Neural cell (in vitro differentiated cells): ENCODE measurements around the gene ELK4. TPM values are rescaled to one million over a fixed set of nuclear protein-coding genes. Genes with fewer than 3 reads are reported as not detected.

Source experiments
- H2AFZ ChIP-seq: fragments of 200-600, 300-800 bp; sonication (generic), shearing (Covaris generic); 2 replicates; pipeline ENCODE4 v1.6.0; 2014; ENCODE audit warnings: low read depth, mild to moderate bottlenecking, antibody characterized with exemption, low read length, moderate library complexity
- H3F3A ChIP-seq: fragments of 200-600 bp; shearing (Covaris generic); 2 replicates; pipeline ENCODE4 v1.6.1; 2016; ENCODE audit warnings: mild to moderate bottlenecking, moderate library complexity, mixed read lengths, antibody characterized with exemption, low read length; ENCODE audit not compliant: insufficient read depth, poor library complexity, severe bottlenecking
- H3K27ac ChIP-seq: fragments of 200-600, 300-800 bp; sonication (generic), shearing (Covaris generic); 2 replicates; pipeline ENCODE4 v1.5.1; 2014; ENCODE audit warnings: mild to moderate bottlenecking, low read length, moderate library complexity
- H3K27me3 ChIP-seq: fragments of 300-800, 200-600 bp; sonication (generic), shearing (Covaris generic); 2 replicates; pipeline ENCODE4 v1.6.0; 2014; ENCODE audit warnings: mild to moderate bottlenecking, low read depth, low read length, moderate library complexity; ENCODE audit not compliant: insufficient read depth
- H3K36me3 ChIP-seq: fragments of 300-800, 200-600 bp; sonication (generic), shearing (Covaris generic); 2 replicates; pipeline ENCODE4 v1.5.1; 2014; ENCODE audit warnings: mild to moderate bottlenecking, antibody characterized with exemption, low read length, moderate library complexity; ENCODE audit not compliant: insufficient read depth
- H3K4me2 ChIP-seq: fragments of 300-800, 200-600 bp; sonication (generic), shearing (Covaris generic); 2 replicates; pipeline ENCODE4 v1.6.0; 2014; ENCODE audit warnings: mild to moderate bottlenecking, low read length
- H3K4me3 ChIP-seq: fragments of 300-800, 200-600 bp; sonication (generic), shearing (Covaris generic); 2 replicates; pipeline ENCODE4 v1.5.1; 2014; ENCODE audit warnings: mild to moderate bottlenecking, low read length, moderate library complexity
- H3K79me2 ChIP-seq: fragments of 200-600 bp; shearing (Covaris generic); replicated peaks from 2 replicates; pipeline ENCODE4 v1.6.0; 2014; ENCODE audit warnings: mild to moderate bottlenecking, low read length, moderate library complexity; ENCODE audit not compliant: insufficient read depth
- H3K9ac ChIP-seq: fragments of 300-800, 200-600 bp; sonication (generic), shearing (Covaris generic); 2 replicates; pipeline ENCODE4 v1.6.1; 2016; ENCODE audit warnings: mild to moderate bottlenecking, low read length, mixed read lengths
- H3K9me2 ChIP-seq: fragments of 200-600 bp; shearing (Covaris generic); 2 replicates; pipeline ENCODE4 v1.6.1; 2016; ENCODE audit warnings: mild to moderate bottlenecking, low read length, mixed read lengths; ENCODE audit not compliant: insufficient read depth
- H3K9me3 ChIP-seq: fragments of 200-600, 300-800 bp; sonication (generic), shearing (Covaris generic); 2 replicates; pipeline ENCODE4 v1.6.1; 2016; ENCODE audit warnings: mild to moderate bottlenecking, mixed run types, low read length, moderate library complexity, mixed read lengths
- H4K20me1 ChIP-seq: fragments of 200-600 bp; shearing (Covaris generic); 2 replicates; pipeline ENCODE4 v1.6.1; 2016; ENCODE audit warnings: mild to moderate bottlenecking, mixed run types; ENCODE audit not compliant: insufficient read depth
- CTCF ChIP-seq: fragments of 450-650 bp; IDR thresholded peaks from 2 replicates; pipeline ENCODE4 v1.5.1; 2014; ENCODE audit warnings: antibody characterized with exemption, mild to moderate bottlenecking, moderate library complexity; ENCODE audit not compliant: poor library complexity, severe bottlenecking
- EP300 ChIP-seq: fragments of 450-650 bp; conservative IDR thresholded peaks from 2 replicates; pipeline ENCODE4 v1.6.1; 2014; ENCODE audit warnings: antibody characterized with exemption, mild to moderate bottlenecking, moderate library complexity; ENCODE audit not compliant: poor library complexity, severe bottlenecking
- EZH2 ChIP-seq: fragments of 200-600, 300-800 bp; shearing (Covaris generic), sonication (generic); IDR thresholded peaks from 2 replicates; pipeline ENCODE4 v1.6.1; 2014; ENCODE audit warnings: antibody characterized with exemption, low read length, borderline replicate concordance, mild to moderate bottlenecking; ENCODE audit not compliant: insufficient read depth, poor library complexity, severe bottlenecking
- MXI1 ChIP-seq: fragments of 450-650 bp; conservative IDR thresholded peaks from 2 replicates; pipeline ENCODE4 v1.6.1; 2014; ENCODE audit warnings: antibody characterized with exemption, mild to moderate bottlenecking; ENCODE audit not compliant: poor library complexity, severe bottlenecking
- POLR2AphosphoS5 ChIP-seq: IDR thresholded peaks from 2 replicates; pipeline ENCODE4 v1.6.1; 2012
- RAD21 ChIP-seq: fragments of 450-650 bp; conservative IDR thresholded peaks from 2 replicates; pipeline ENCODE4 v1.6.1; 2014; ENCODE audit warnings: antibody characterized with exemption, mild to moderate bottlenecking, moderate library complexity
- REST ChIP-seq: IDR thresholded peaks from 2 replicates; pipeline ENCODE4 v1.6.1; 2012; ENCODE audit warnings: borderline replicate concordance
- SMC3 ChIP-seq: fragments of 450-650 bp; conservative IDR thresholded peaks from 2 replicates; pipeline ENCODE4 v1.6.1; 2014; ENCODE audit warnings: antibody characterized with exemption, mild to moderate bottlenecking, moderate library complexity; ENCODE audit not compliant: poor library complexity
- TAF1 ChIP-seq: IDR thresholded peaks from 2 replicates; pipeline ENCODE4 v1.6.1; 2012; ENCODE audit warnings: low read depth
- polyA plus RNA-seq: library from polyadenylated mRNA; depleted of rRNA; stranded (reverse); fragments of >200 nt; gene quantifications from 2 replicates; pipeline ENCODE4 v1.2.3, GENCODE V29; 2014

ELK4 gene
- polyA plus RNA-seq, 1 donor from 2014 or later, result 10.0 TPM

GRCh38 chr1:205652984-205653383 lies 21.2 kb upstream of the ELK4 start:
- Histone ChIP-seq H3K9ac (no peak overlapping the region), H3K9me3 (no peaks in the 10 kb centered on the region), H3K27me3 (no peaks in the 10 kb centered on the region), H3K4me3 (no peak overlapping the region), H3F3A (no peaks in the 10 kb centered on the region), H3K27ac (no peak overlapping the region), H3K4me2 (no peak overlapping the region), H3K36me3 (no peaks in the 10 kb centered on the region), H2AFZ (no peak overlapping the region), H3K79me2 (no peaks in the 10 kb centered on the region), H3K9me2 (no peaks in the 10 kb centered on the region), H4K20me1 (no peaks in the 10 kb centered on the region)
- no peak for TF ChIP-seq TAF1
- no peak for TF ChIP-seq CTCF
- no peak for TF ChIP-seq POLR2AphosphoS5
- no peak for TF ChIP-seq REST
- no peak for TF ChIP-seq RAD21
- TF ChIP-seq EZH2, result no peak
- TF ChIP-seq MXI1, result no peak
- no peak for TF ChIP-seq SMC3

- no peaks in the 10 kb centered on the region for H3K36me3 ChIP-seq
- H3K9me2 ChIP-seq, result no peaks in the 10 kb centered on the region
- H3K27me3 ChIP-seq, result no peaks in the 10 kb centered on the region
- no peak overlapping the region for H3K9ac ChIP-seq
- H4K20me1 ChIP-seq, result no peaks in the 10 kb centered on the region
- H3K79me2 ChIP-seq, result no peaks in the 10 kb centered on the region
- H3K9me3 ChIP-seq, result no peaks in the 10 kb centered on the region
- no peaks in the 10 kb centered on the region for H3F3A ChIP-seq
- no peak overlapping the region for H3K27ac ChIP-seq
- TF ChIP-seq RAD21 (no peak), TAF1 (no peak), POLR2AphosphoS5 (no peak), SMC3 (no peak), MXI1 (no peak), EZH2 (no peak), REST (no peak), CTCF (no peak), EP300 (no peak)
- no peak overlapping the region for H3K4me3 ChIP-seq
- no peak overlapping the region for H2AFZ ChIP-seq
- H3K4me2 ChIP-seq, result no peak overlapping the region
These were observed 18.4 kb upstream of the ELK4 start for GRCh38 chr1:205650241-205650640.
